ENCODE results near the gene GALNT18. TPM values are rescaled to one million over a fixed set of nuclear protein-coding genes. Genes with fewer than 3 reads are reported as not detected.

The GALNT18 gene
- polyA plus RNA-seq, 1 donor from 2014 or later: 7.6 TPM

DNA sequence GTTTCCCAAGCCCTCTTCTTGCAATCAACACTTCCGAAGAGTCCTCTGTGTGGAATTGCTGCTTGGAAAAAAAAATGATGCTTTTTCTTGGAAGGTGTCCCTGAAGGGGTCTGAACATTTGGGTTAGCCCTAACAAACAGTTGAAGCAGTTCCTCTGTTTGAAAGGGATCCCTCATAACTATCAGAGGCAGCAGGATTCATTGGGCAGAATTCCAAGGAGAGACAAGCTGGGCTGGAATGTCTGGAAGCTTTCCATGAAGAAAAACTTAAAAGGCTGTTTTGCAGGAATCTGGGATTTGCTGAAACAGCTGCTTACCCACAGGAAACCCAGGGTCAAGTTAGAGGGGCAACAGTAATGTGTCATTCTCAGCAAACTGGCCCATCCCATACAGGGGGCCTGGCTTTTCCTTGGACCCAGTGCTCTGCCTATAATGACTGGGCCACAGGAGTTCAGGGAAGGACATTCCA, 271.9 kb downstream of the GALNT18 start:
- Histone ChIP-seq H3K27me3 (ENCODE audit: insufficient read depth, low read depth, low read length) (no peaks in the 10 kb centered on the region), H3F3A (ENCODE audit: insufficient read depth, low read length, poor library complexity, severe bottlenecking) (no peaks in the 10 kb centered on the region), H3K9ac (ENCODE audit: low read length) (no peak overlapping the region), H3K9me2 (ENCODE audit: insufficient read depth, low read length) (no peaks in the 10 kb centered on the region), H2AFZ (ENCODE audit: low read depth, low read length) (no peak overlapping the region), H3K27ac (ENCODE audit: low read length) (no peak overlapping the region), H3K4me2 (ENCODE audit: low read length) (no peak overlapping the region), H4K20me1 (ENCODE audit: insufficient read depth) (no peaks in the 10 kb centered on the region), H3K36me3 (ENCODE audit: insufficient read depth, low read length) (no peaks in the 10 kb centered on the region), H3K4me3 (ENCODE audit: low read length) (no peak overlapping the region), H3K79me2 (replicated peaks; ENCODE audit: insufficient read depth, low read length) (no peaks in the 10 kb centered on the region), H3K9me3 (ENCODE audit: low read length) (no peaks in the 10 kb centered on the region)
- TF ChIP-seq RAD21 (conservative IDR thresholded peaks at IDR 0.05): no peak
- no peak for TF ChIP-seq EZH2 (IDR thresholded peaks at IDR 0.05; ENCODE audit: borderline replicate concordance, insufficient read depth, low read length, poor library complexity, severe bottlenecking)
- TF ChIP-seq SMC3 (conservative IDR thresholded peaks at IDR 0.05; ENCODE audit: poor library complexity): no peak
- TF ChIP-seq, protein P1, sequence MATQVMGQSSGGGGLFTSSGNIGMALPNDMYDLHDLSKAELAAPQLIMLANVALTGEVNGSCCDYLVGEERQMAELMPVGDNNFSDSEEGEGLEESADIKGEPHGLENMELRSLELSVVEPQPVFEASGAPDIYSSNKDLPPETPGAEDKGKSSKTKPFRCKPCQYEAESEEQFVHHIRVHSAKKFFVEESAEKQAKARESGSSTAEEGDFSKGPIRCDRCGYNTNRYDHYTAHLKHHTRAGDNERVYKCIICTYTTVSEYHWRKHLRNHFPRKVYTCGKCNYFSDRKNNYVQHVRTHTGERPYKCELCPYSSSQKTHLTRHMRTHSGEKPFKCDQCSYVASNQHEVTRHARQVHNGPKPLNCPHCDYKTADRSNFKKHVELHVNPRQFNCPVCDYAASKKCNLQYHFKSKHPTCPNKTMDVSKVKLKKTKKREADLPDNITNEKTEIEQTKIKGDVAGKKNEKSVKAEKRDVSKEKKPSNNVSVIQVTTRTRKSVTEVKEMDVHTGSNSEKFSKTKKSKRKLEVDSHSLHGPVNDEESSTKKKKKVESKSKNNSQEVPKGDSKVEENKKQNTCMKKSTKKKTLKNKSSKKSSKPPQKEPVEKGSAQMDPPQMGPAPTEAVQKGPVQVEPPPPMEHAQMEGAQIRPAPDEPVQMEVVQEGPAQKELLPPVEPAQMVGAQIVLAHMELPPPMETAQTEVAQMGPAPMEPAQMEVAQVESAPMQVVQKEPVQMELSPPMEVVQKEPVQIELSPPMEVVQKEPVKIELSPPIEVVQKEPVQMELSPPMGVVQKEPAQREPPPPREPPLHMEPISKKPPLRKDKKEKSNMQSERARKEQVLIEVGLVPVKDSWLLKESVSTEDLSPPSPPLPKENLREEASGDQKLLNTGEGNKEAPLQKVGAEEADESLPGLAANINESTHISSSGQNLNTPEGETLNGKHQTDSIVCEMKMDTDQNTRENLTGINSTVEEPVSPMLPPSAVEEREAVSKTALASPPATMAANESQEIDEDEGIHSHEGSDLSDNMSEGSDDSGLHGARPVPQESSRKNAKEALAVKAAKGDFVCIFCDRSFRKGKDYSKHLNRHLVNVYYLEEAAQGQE (IDR thresholded peaks at IDR 0.05; ENCODE audit: borderline replicate concordance): no peak
- TF ChIP-seq POLR2AphosphoS5 (IDR thresholded peaks at IDR 0.05): no peak
- TF ChIP-seq, protein P2, sequence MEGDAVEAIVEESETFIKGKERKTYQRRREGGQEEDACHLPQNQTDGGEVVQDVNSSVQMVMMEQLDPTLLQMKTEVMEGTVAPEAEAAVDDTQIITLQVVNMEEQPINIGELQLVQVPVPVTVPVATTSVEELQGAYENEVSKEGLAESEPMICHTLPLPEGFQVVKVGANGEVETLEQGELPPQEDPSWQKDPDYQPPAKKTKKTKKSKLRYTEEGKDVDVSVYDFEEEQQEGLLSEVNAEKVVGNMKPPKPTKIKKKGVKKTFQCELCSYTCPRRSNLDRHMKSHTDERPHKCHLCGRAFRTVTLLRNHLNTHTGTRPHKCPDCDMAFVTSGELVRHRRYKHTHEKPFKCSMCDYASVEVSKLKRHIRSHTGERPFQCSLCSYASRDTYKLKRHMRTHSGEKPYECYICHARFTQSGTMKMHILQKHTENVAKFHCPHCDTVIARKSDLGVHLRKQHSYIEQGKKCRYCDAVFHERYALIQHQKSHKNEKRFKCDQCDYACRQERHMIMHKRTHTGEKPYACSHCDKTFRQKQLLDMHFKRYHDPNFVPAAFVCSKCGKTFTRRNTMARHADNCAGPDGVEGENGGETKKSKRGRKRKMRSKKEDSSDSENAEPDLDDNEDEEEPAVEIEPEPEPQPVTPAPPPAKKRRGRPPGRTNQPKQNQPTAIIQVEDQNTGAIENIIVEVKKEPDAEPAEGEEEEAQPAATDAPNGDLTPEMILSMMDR (IDR thresholded peaks at IDR 0.05; ENCODE audit: poor library complexity, severe bottlenecking): no peak
- no peak for TF ChIP-seq MXI1 (conservative IDR thresholded peaks at IDR 0.05; ENCODE audit: poor library complexity, severe bottlenecking)
- no peak for TF ChIP-seq TAF1 (IDR thresholded peaks at IDR 0.05; ENCODE audit: low read depth)
- TF ChIP-seq EP300 (conservative IDR thresholded peaks at IDR 0.05; ENCODE audit: poor library complexity, severe bottlenecking): no peak

DNA sequence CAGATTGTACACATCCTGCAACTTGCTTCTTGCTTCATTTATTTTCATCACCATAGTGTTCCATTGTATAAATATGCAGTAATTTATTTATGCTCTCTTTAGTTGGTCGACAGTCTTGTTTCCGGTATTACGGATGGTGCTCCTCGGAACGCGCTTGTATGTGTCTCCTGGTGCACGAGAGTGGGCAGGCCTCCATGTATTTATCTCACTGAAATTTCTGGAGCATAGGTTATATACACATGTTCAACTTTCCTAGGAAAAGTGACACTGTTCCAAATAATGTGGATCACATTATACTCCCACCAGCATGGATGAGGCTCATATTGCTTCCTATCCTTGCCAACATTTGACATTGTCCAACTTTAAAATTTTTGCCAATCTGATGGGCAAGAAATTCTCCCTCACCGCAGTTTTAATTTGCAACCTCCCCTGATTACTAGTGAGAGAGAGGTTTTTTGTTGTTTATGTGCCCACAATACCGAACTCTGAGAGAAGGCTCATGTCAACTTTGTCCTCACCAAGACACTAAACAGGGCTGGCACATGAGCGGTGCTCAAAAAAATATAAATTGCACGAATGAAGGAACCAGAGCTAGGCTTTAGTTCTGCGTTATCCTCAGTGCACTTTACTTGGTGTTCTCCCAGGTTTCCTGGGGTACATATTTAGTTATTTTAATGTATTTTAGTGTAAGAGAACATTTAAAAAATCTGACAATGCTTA, 272.5 kb downstream of the GALNT18 start:
- Histone ChIP-seq H3K9ac (ENCODE audit: low read length) (no peak overlapping the region), H4K20me1 (ENCODE audit: insufficient read depth) (no peaks in the 10 kb centered on the region), H3K27ac (ENCODE audit: low read length) (no peak overlapping the region), H2AFZ (ENCODE audit: low read depth, low read length) (no peak overlapping the region), H3F3A (ENCODE audit: insufficient read depth, low read length, poor library complexity, severe bottlenecking) (no peaks in the 10 kb centered on the region), H3K4me2 (ENCODE audit: low read length) (no peak overlapping the region), H3K36me3 (ENCODE audit: insufficient read depth, low read length) (no peaks in the 10 kb centered on the region), H3K27me3 (ENCODE audit: insufficient read depth, low read depth, low read length) (no peaks in the 10 kb centered on the region), H3K4me3 (ENCODE audit: low read length) (no peak overlapping the region), H3K79me2 (replicated peaks; ENCODE audit: insufficient read depth, low read length) (no peaks in the 10 kb centered on the region), H3K9me2 (ENCODE audit: insufficient read depth, low read length) (no peaks in the 10 kb centered on the region), H3K9me3 (ENCODE audit: low read length) (no peaks in the 10 kb centered on the region)
- TF ChIP-seq TAF1 (IDR thresholded peaks at IDR 0.05; ENCODE audit: low read depth): no peak

Measured in neural cell (in vitro differentiated cells).